RKO (cell line): ENCODE measurements around the gene SLC6A15.
A peak's percentile ranks its signal among the peaks of the same experiment; 100 is the strongest.

Experiments used
- DNase-seq: peaks from one replicate; pipeline ENCODE4 v3.0.0-alpha.2; 2016; ENCODE audit warnings: low spot score

The SLC6A15 gene

DNA sequence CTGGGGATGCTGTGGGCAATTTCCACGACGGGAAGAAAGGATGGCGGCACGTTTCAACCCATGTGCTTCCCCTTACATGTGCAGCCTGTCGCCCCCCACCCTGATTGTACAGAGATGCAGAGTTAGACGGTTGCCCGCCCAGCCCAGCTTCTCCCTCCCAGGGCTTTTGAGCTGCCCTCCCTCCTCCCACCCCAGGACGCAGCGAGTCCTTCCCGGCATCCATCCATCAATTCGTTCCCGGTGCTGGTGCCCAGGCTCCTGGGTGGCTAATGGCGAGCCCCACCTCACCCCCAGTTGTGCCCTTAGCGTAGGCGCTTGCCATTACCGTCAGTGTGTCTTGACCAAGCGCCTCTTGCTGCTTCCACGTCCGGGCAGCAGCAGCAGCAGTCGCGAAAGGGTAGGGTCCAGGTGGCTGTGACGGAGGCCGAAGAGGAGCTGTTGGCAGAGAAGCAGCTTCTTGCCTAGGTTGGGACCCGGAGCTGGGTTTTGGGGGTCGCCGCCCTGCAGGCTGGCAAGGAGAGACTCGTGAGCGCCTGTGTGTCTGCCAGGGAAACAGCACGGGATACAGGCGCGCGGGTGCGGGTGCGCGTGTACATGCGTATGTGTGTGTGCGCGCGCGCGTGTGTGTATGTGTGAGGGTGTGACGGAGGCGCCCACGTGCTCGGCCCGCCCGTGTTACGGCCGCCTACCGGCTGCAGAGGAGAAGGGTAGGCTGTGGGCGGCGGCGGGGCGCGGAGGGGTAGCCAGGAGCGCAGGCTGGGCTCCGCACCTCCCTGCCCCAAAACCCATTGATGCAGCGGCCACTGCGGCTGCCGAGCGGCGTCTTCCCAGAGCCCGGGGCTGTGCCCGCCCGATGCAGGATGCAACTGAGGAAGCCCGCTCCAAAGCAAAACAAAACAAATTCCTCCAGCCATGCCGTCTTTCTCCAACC is at the start of gene SLC6A15:
Gene SLC6A15, minus strand, starts transcription at position 602 of the 931 bp plus-strand sequence. CDS start 20,679 bp downstream, outside the sequence.
- no peak for DNase-seq

DNA sequence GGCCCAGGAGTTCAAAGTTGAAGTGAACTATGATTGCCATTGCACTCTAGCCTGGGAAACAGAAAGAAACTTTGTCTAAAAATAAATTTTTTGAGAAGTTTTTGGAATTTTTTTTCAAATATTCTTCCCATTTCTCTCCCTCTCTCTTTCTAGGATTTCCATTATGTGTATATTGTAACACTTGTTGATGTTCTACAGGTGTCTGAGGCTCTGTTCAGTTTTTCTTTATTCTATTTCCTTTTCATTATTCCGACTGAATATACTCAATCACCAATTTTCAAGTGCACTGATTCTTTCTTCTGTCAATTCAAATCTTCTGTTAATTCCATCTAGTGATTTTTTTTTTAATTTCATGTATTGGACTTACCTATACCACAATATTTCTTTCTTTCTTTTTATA is 48.3 kb upstream of the SLC6A15 start:
- DNase-seq, result no peak

DNA sequence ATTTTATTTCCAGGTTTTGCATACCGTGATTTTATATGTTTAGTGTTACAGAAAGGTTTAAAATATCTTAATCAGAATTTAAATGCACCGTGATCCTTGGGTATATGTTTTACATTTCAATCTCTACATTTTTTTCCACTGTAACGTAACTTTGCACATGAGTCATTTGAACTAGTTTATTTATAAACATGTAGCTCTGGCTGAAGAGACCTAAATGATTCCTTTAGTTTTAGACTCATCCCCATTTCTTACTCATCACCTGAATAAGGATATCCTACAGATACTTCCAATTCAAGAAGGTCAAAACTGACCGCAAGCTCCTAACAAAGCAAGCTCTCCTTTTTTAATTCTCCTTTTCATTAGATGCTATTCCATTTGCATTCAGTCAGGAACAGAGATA is 42.7 kb upstream of the SLC6A15 start:
- DNase-seq, result no peak

DNA sequence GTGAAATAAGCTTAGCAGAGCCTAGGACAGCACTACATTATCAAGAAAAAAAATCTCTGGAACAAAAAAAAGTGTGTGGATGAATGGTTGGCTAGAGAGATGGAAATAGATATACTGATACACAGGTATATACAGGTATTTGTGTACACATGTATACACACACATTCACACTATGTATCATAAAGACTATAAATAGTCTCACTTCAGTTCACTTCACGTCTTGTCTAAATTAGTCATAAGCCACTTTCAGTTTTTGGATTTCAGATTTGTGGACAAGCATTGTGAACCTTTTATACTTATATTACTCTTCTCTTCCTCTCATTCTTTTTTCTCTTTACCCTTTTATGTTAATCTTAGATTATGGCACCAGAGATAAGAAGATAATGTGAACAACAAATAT is 41.8 kb upstream of the SLC6A15 start:
- DNase-seq, result no peak

DNA sequence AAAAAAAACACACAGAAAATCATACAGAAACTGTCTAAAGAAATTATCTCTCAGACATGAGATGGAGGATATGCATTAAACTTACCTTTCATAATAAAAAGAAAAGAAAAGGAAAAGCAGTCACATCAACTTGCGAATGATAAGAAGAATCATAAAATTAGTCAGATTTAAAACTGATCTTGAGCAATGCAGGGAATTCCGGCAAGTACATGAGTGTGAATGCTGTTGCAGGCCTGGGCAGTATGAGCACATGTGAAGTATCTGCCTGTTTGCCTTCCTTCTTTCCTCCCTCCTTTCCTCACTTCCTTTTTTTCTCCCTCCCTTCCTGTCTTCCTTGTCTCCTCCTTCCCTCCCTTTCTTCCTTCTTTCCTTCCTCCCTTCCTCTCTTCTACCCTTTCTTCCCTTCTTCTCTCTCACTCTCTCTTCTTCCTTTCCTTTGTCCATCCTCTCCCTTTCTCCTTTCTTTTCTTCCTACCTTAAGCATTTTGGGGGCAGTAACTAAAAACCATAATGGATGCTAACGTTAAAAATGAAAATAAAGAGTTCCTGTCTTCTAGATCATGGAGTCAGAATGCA is 38.5 kb upstream of the SLC6A15 start:
- no peak for DNase-seq

DNA sequence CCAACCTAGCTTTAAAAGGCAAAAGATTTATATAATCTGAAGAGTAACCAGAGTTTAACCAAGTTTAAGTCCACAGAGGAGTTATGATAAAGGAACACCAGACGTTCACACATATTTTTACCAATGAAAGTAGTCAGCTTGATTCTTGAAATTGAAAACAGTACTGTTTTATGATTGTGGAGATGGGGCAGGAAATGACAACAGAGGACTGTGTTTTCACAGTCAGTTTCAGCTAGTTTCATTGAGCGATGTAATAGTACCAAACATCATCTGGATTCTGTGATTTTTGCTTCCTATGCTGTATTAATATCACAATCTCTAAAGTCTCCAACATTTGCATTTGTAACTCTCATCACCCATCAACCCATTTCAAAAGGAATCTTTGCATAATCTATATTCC is 34.2 kb upstream of the SLC6A15 start:
- no peak for DNase-seq

DNA sequence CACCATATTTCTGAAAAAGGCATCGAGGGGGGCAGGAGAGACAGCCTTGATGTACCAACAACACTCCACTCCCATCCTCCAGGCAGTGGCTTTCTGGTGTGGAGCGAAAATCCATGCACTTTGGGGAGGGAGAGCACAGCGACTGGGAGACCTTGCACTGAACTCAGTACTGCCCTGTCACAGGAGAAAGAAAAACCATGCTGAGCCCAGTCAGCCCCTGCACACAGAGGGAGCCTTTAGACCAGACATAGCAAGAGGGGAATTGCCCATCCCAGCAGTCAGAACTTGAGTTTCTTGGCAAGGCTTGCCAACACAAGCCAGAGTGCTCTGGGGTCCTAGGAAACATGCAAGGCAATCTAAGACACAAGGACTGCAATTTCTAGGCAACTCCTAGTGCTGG is 24.8 kb upstream of the SLC6A15 start:
- DNase-seq, result no peak

DNA sequence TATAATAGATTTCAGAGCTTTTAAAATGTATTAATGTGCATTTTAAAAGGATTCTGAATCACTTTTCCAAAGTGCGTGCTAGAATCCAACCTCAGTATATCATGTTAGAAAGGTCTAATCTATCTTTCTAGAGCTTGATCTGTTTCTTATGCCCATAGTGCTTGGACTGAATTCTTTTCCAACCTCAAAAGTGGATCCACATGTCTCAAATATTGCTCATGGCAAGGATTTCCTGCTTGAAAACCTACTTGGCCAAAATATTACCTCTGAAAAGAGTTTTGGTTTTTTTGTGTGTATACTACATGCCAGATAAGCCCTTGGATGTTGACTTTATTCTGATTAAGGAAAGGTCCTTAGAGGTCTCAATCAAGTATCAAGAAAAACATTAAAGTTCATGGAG is 16.9 kb upstream of the SLC6A15 start:
- no peak for DNase-seq

DNA sequence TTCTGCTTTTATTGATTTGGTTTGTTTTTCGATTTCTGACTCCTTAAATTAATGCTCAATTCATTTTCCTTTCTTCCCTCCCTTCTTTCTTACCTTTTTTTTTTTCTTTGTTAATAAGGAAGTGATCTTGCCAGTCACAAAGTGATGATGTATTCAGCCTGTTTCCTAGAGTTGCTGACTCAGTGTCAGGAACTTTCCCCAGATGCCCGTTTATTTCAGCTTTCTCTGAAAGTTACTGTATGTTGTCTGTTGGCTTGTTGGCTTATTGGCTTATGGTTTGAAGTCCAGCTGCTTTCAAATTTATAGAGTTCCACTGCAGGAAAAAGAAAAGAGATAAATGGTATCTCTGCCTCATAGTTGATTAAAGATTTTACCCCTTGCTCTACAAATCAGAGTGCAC is 12.4 kb upstream of the SLC6A15 start:
- DNase-seq, result peak; percentile 50

DNA sequence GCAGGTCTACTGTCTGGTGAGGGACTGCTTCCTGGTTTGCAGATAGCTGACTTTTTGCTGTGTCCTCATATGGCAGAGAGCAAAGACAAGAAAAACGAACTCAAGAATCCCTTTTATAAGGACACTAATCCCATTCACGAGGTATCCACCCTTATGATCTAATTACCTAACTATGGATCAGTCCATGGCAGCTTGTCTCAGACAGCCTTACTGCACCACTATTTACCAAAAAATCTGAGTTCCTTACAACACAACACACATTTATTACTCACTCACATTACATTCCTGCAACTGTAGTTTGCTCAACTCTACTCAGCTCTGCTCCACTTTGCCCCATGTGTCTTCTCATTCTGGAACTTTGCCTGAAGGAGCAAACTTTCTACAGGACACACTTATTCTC is 10.1 kb upstream of the SLC6A15 start:
- no peak for DNase-seq

DNA sequence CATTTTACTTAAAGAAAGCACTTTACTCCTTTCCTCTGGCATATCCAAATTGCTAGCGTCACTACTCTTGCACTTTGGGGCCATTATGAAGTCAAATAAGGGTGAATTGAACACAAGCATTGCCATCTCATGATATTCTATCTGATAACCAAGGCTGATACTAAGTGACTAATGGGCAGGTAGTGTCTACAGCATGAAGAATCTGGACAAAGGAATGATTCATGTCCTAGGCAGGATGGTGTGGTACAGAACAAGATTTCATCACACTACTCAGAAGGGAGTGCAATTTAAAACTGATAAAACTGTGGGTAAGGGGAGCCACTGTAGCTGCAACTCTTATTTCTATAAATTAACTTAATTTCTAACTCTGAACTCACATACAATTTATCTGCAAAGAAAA is 7.7 kb upstream of the SLC6A15 start:
- peak; percentile 6 for DNase-seq

DNA sequence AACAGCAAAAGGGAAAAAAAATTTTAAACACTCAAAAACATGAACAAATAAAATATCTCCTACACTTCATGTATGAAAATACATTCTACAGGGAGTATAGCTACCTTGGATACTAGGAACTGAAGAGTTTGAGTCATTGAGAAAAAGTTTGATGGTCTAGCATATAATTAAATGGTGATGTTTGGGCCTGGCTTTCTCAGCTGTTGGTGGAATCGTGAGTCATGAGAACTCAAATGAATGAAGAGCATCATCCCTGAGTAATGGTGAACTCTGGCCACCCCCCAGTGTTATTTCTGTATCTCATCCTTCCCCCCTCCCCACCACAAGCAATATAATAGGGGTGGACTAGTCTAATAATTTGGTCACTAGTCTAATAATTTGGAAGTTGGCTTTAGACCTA is 6.7 kb upstream of the SLC6A15 start:
- peak; percentile 39 for DNase-seq

DNA sequence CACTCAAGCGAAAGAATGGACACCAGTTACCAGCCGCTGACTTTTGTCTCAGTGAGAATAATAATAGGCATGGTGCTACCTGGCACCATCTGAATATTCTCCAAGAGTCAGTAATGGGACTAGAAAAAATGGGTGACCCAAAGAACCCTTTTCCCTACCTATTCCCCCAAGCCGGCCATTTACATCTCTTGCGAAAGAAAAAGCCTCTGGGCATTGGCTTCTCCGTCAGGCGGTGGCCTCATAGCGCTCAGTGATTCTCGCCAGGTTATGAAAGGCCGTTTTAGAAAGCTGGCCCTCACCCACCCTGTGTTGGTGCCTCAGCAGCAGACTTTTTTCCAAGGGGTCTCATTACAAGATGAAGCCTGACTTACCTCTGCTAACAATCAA is 523 bp upstream of the SLC6A15 start:
- DNase-seq, result no peak

DNA sequence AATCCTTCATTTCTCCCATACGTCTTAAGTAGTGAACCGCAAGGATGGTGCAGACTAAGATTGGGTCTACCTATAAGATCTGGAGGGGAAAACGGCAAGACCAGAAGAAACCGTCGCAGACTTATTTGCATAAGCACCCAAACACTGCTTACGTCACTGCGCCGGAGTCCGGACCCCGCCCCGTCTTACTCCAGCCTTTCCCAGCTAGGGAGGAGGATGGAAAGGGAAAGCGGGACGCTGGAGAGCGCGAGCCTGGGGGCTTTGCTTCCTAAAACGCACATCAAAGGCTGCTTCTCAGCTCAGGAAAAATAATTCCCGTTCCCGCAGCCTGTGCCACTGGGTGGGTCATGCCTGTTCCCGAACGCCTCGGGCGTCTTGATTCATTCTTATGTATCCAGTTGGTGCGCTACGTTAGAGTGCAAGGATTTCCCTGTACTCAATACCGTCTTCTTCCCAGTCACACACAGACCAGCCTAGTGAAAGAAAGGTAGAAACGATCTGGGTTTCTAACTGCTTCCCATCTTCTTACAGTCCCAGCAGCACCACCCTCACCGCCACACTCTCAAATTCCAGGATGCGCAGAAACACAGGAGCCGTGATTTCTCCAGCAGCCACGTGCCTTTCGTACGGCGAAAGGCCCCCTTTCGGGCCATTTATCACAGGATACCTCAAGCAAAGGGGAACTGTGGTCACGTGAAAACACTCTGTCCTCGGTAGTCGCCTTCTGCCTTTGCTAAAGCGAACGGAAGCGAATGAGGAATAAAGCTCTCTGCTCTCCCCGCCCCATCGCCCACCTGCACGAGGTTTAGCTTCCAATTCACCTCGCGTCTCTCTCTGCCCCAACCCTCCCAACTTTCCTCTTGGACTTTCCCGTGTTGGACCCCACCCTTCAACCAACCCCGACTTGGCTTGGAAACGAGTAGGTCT is 1.1 kb downstream of the SLC6A15 start:
- no peak for DNase-seq

DNA sequence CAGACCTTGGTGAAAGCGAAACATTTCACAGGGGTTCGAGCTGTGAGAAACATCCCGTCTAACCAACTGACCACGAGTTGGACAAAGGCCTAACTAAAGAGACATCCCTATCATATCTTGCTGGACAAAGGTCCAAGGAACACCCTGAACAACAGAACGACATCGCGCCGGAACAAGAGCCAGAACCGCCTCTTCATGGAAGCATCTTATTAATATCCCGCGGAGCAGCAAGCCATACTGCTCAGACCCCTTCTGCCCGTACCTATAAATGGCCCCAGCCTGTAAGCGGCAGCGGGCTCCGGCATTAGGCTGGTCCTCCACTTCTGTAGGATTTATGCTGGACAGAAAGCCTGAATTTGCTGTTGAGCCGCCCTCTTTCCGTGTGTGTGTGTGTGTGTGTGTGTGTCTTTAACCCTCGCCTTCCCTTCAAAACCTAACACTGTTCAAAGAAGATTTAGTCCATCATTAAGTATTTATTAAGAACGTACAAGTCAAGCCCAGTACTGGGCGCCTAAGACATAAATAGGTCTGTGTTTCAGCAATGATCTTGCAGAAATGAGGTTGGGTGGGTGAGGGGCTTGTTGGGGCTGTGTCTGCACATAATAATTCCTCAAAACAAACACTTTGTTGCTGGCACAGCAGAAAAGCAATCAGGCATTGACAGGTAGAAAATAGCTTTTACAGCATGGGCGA is 1.9 kb downstream of the SLC6A15 start:
- no peak for DNase-seq

DNA sequence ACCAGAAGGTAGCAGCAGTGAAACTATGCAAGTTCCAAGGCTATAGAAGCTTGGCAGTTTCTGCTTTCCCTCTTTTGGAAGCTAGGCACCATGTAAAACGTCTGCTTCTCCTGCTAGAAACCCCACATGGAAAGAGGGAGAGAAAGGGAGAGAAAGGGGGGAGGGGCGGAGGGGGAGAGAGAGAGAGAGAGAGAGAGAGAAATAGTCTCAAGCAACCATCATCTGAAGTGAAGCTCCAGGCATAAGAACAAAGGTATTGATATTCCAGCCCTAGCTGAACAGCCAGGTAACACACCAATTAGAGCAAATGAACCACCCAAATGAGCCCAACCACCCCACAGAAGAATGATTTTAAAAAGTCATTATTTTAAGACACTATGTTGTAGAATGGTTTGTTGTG is 8.5 kb downstream of the SLC6A15 start:
- no peak for DNase-seq

DNA sequence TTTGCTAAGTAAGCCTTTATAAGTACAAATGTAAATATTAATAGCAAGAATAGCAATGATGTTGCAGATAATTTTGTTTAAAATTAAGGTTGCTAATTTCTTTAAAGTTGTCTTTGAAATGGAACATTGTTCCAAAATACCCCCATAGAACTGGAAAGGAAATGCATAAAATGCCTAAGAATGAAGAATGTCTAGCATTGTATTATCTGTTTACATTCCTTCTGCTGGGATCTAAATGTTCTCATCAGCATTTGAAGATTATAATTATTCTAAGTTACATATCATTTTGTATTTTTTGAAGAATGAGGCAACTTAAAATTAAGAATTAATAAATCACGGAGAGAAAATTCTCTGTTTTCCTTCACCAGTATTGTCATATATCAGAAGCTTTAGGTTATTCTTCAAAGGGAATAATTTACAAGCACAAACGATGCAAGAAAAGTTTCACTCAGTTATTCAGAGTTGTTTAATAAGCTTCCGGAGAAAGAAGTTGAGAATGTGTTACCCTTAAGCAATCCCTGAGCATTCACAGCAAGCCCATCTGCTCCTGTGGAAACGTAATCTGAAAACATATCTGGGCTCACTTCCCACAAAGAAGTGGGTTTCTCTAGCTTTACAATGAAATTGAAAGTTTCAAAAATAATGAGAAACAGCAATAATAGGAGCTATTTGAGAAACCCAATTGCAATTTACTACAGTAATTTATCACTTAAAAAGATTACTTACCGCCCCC is 21.3 kb downstream of the SLC6A15 start:
- no peak for DNase-seq

DNA sequence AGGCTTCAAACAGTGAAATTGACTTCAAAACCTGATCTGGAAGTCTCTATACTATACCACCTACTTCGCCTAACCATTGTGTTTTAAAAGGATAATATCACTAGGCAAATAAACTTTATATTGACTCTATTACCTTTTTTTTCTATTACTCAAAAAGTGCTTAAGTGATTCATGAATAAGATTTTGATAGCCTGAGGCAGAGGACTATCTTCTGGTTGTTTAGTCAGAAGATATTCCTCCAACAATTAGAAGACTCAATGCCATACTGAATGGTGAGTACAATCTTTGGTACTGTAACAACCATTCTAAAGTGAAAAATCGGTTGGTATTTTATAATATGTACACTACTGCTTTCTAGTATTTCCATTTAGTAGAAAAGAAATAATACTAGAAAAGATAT is 22.8 kb downstream of the SLC6A15 start:
- no peak for DNase-seq

DNA sequence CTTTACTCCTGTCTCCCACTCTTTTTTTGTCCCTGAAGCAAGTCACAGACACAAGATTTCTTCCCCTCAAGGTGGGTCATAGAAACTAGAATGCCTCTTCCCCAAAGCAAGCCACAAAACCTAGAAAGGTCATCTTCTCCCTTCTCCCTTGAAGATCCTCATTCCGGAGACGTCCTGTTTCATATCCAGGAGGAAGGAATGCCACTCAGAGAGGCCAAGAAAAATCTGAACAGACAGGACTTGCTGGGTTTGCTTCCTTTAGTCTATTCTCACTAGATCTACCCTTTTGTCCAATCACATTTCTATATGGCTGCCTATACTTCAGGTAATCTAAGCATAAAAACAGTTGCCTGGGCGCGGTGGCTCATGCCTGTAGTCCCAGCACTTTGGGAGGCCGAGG is 23.7 kb downstream of the SLC6A15 start:
- no peak for DNase-seq

DNA sequence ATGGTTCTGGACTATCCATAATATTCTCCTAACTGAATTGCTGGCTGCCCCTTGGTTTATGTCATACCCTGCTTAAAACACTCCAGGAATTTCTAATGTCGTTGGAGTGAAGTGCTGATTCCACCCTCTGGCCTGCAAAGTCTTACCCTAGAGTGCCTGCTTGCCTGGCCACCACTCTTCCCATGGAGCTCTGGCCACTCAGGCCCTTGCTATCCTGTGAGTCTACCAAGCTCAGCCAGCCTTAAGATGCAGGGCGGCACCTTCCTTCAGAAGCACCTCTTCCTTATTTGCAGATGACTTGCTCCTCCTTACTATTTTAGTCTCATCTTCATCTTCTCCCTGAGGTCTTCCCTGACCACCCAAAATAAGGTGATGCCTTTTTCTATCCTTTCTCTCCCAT is 35.3 kb downstream of the SLC6A15 start:
- no peak for DNase-seq

DNA sequence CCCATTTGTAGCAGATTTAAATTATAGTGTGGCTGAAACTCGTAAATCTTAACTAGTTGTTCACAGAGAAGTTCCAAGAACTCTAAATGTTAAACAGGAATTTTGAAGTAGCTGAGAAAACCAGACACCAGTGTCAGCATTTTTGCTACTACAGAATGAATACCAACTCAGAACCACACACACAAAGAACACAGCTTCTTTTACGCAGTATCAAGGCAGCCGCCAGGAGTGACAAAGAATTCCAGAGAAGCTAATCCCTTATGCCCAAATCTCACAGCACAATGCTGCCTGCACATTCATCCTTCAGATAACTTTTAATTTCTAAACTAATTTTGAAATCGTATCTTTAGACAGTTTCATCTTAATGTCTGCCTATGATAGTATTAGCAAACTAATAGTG is 37.4 kb downstream of the SLC6A15 start:
- DNase-seq, result no peak

DNA sequence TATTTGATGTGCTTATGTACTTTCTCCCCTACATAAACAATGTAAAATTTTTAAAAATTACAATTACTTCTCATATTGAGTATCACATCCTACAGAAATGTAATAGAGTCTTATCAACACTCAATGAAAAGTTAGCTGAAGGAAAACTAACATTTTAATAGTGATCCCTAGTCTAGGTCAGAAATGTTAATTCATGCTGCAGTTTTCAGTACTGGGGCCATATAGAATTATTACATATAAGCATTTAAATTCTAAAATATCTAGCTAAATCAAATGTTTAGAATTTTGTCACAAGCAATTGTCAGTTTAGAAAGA is 37.8 kb downstream of the SLC6A15 start:
- no peak for DNase-seq
